Mucosa of descending colon (tissue), 3 donors: Measurements from ENCODE around the gene OR2A12. TPM values are rescaled to one million over a fixed set of nuclear protein-coding genes. Genes with fewer than 3 reads are reported as not detected.

ENCODE experiments used
- ATAC-seq: fragments of 200-7000 bp; cut with Tn5 transposase; one replicate; pipeline ENCODE4 v1.9.1; 2020; ENCODE audit warnings: mild to moderate bottlenecking, moderate library complexity
- DNase-seq, 3 donors: peaks; one replicate each; pipeline ENCODE4 v3.0.0-alpha.2; 2020
- H3K36me3 ChIP-seq: fragments of 200-600 bp; one replicate; pipeline ENCODE4 v1.8.0; 2021; ENCODE audit warnings: low read depth, mild to moderate bottlenecking
- H3K4me1 ChIP-seq: fragments of 200-600 bp; one replicate; pipeline ENCODE4 v1.8.0; 2021; ENCODE audit warnings: low read depth, mild to moderate bottlenecking
- H3K4me3 ChIP-seq: fragments of 200-600 bp; one replicate; pipeline ENCODE4 v1.8.0; 2021; ENCODE audit warnings: mild to moderate bottlenecking
- H3K9me3 ChIP-seq: fragments of 200-600 bp; one replicate; pipeline ENCODE4 v1.8.0; 2021; ENCODE audit warnings: mild to moderate bottlenecking
- CTCF ChIP-seq: fragments of 200-600 bp; IDR thresholded peaks from one replicate; pipeline ENCODE4 v1.8.0; 2022; ENCODE audit warnings: antibody characterized with exemption, mild to moderate bottlenecking
- intact Hi-C, 2 donors: fragments of 100-400 bp; cut with DNase I in 1 of 2; cut with micrococcal nuclease in 1 of 2; formaldehyde crosslinking; loops; one replicate each; pipeline versions ENCODE4 v1.11.0 to v1.11.1; 2022; cut with DNase I, micrococcal nuclease
- total RNA-seq, 3 donors: library from RNA; stranded (reverse); fragmentation: NEBNext Ultra II Directional in 2 of 3; extraction: Animal tissue kit (Norgen Biotek cat#: 25700) in 2 of 3; gene quantifications; one replicate each; pipeline versions ENCODE4 v1.2.1 to v1.2.4, GENCODE V29; 2021 to 2023
- donor health status: DM: no; HTN: no; CAD: no; lungs with moderate emphysema.
- donor health status: DM: no; HTN: no; CAD: no.
- donor health status: DM: no; HTN: yes; CAD: no.

The OR2A12 gene
- total RNA-seq, 3 donors from 2014 or later: not detected

GRCh38 chr7:144148224-144148827, 62.2 kb downstream of the OR2A12 start:
- TF ChIP-seq CTCF: no peak
- DNase-seq (no peak), ATAC-seq (no peak)
- Histone ChIP-seq H3K4me3 (no peak overlapping the region), H3K4me1 (no peaks in the 10 kb centered on the region), H3K36me3 (no peaks in the 10 kb centered on the region), H3K9me3 (peaks cover 31% of the 10 kb centered on the region)
- intact Hi-C loops: no loop called here

Other genes with a start within 250 kb of the OR2A12 start
- 10 to 100 TPM; 36.2 to 56.0 (median 46.2) TPM for gene TCAF1, start 184.1 kb upstream of the OR2A12 start, total RNA-seq
- gene OR2F2, start 151.0 kb upstream of the OR2A12 start, total RNA-seq: not detected
- not detected for gene OR2F1, start 131.4 kb upstream of the OR2A12 start, total RNA-seq
- not detected for gene OR6B1, start 86.0 kb upstream of the OR2A12 start, total RNA-seq
- not detected for gene OR2A5, start 37.3 kb upstream of the OR2A12 start, total RNA-seq
- not detected for gene OR2A25, start 16.5 kb upstream of the OR2A12 start, total RNA-seq
- gene OR2A2, start 23.3 kb downstream of the OR2A12 start, total RNA-seq: not detected
- gene OR2A14, start 36.9 kb downstream of the OR2A12 start, total RNA-seq: not detected
- 1 to 10 TPM; 7.3 to 9.5 (median 8.6) TPM for gene CTAGE4, start 97.2 kb downstream of the OR2A12 start, total RNA-seq
- 10 to 100 TPM in 2 of 3 donors, under 1 TPM in 1; 0.51 to 62.2 (median 41.7) TPM for gene ARHGEF35, start 109.6 kb downstream of the OR2A12 start, total RNA-seq
- gene OR2A42, start 153.3 kb downstream of the OR2A12 start, total RNA-seq: under 1 TPM in 1 of 3 donors, not detected in 2; 0.32 TPM
- 10 to 100 TPM; 12.4 to 46.2 (median 16.2) TPM for gene OR2A7, start 178.5 kb downstream of the OR2A12 start, total RNA-seq
- gene CTAGE8, start 183.0 kb downstream of the OR2A12 start, total RNA-seq: 10 to 100 TPM in 1 of 3 donors, 1 to 10 TPM in 2; 1.7 to 13.8 (median 4.0) TPM
- gene OR2A1, start 226.1 kb downstream of the OR2A12 start, total RNA-seq: not detected